Measurements from ENCODE around the gene PIP5K1C.
"Not testable (repeated sequence)": the region's sequence is repeated elsewhere in the genome, so short reads cannot be mapped to it uniquely, and the experiment has no call there.

PIP5K1C gene

GRCh38 chr19:3642987-3643673 is 57.1 kb downstream of the PIP5K1C start:
- peak; percentile 86 for DNase-seq

- DNase-seq, result no peak
Measured at GRCh38 chr19:3642296-3642695, 58.0 kb downstream of the PIP5K1C start.

GRCh38 chr19:3641515-3642269 is 58.6 kb downstream of the PIP5K1C start:
- DNase-seq, result no peak

- DNase-seq, result no peak
Measured at GRCh38 chr19:3639479-3639878, 60.8 kb downstream of the PIP5K1C start.

- DNase-seq, result no peak
Measured at GRCh38 chr19:3638208-3639193, 61.8 kb downstream of the PIP5K1C start.

- no peak for DNase-seq
Measured at GRCh38 chr19:3637621-3638020, 62.6 kb downstream of the PIP5K1C start.

GRCh38 chr19:3636962-3637361 is 63.3 kb downstream of the PIP5K1C start:
- DNase-seq, result no peak

- DNase-seq, result no peak
Measured at GRCh38 chr19:3636506-3636905, 63.8 kb downstream of the PIP5K1C start.

- DNase-seq, result no peak
Measured at GRCh38 chr19:3634496-3635045, 65.7 kb downstream of the PIP5K1C start.

- no peak for DNase-seq
Measured at GRCh38 chr19:3633559-3633988, 66.7 kb downstream of the PIP5K1C start.

- DNase-seq, result no peak
Measured at GRCh38 chr19:3632739-3633558, 67.3 kb downstream of the PIP5K1C start.

GRCh38 chr19:3632098-3632497 is 68.2 kb downstream of the PIP5K1C start:
- DNase-seq, result no peak

- DNase-seq, result no peak
Measured at GRCh38 chr19:3631053-3631861, 69.0 kb downstream of the PIP5K1C start.

- not testable (repeated sequence) for DNase-seq
Measured at GRCh38 chr19:3628766-3629165, 71.5 kb downstream of the PIP5K1C start.

GRCh38 chr19:3627351-3627723 is 72.9 kb downstream of the PIP5K1C start:
- no peak for DNase-seq

- peak; percentile 96 for DNase-seq
Measured at GRCh38 chr19:3626473-3627350, 73.6 kb downstream of the PIP5K1C start, which contains the start of gene CACTIN. Gene CACTIN, minus strand, starts transcription at chr19:3626790. Its CDS starts 28 bp downstream, at chr19:3626762.

- no peak for DNase-seq
Measured at GRCh38 chr19:3625996-3626472, 74.2 kb downstream of the PIP5K1C start.

- no peak for DNase-seq
Measured at GRCh38 chr19:3623716-3624115, 76.6 kb downstream of the PIP5K1C start.

- no peak for DNase-seq
Measured at GRCh38 chr19:3622224-3622623, 78.0 kb downstream of the PIP5K1C start.

- no peak for DNase-seq
Measured at GRCh38 chr19:3621689-3622088, 78.6 kb downstream of the PIP5K1C start.
